Astrocyte of the cerebellum (primary cell): ENCODE results near the gene TTC39C.
A peak's percentile ranks its signal among the peaks of the same experiment; 100 is the strongest.

Experiments
- DNase-seq: peaks from one replicate; pipeline ENCODE4 v3.0.0-alpha.2; 2011; ENCODE audit warnings: low read depth
- H3K4me3 ChIP-seq: 2 replicates; pipeline ENCODE4 v1.5.1; 2011; ENCODE audit warnings: mild to moderate bottlenecking, low read depth, low read length, moderate library complexity
- CTCF ChIP-seq: IDR thresholded peaks from 2 replicates; pipeline ENCODE4 v1.5.1; 2012; ENCODE audit warnings: low read length, low read depth, moderate library complexity, mild to moderate bottlenecking; ENCODE audit errors: missing control alignments
- in situ Hi-C: cut with HindIII; loops from 2 replicates; pipeline ENCODE4 v1.10.0; 2017; ENCODE audit warnings: low sequenced_read_pairs

Gene TTC39C

GRCh38 chr18:24014062-24014985, at the start of gene TTC39C:
TTC39C (plus strand) TSS chr18:24014754; CDS start chr18:24014872, 118 bp downstream.
- no peak for TF ChIP-seq CTCF

DNA sequence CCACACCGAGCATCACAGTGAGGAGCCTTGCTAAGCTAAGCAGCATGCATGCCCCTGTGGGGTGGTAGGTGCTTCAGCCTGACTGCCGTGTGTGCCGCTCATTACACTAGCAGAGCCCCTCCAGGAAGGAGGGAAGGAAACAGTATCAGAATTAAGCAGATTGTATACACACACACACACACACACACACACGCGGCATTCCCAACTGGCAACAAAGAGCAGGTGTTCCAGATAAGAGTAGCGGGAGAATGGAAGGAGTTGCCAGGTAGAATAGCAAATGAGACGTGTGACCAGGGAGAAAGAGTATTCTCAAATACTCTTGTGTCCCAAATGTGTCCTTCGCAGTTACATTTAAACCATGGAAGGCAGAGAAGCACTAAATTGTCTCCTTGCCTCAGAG, 47.6 kb upstream of the TTC39C start:
- no peak for TF ChIP-seq CTCF
- in situ Hi-C loops, result loop anchor here (5.0 kb wide), 1 partner anchor 70 kb away; no protein-coding TSS in a partner anchor
- H3K4me3 ChIP-seq, result no peak overlapping the region
- DNase-seq, result no peak

More at GRCh38 chr18:24014062-24014985, at the start of gene TTC39C:
- in situ Hi-C loops, result no loop called here
- H3K4me3 ChIP-seq, result peak within 1 kb of the TSS; percentile 77
- no peak for DNase-seq

DNA sequence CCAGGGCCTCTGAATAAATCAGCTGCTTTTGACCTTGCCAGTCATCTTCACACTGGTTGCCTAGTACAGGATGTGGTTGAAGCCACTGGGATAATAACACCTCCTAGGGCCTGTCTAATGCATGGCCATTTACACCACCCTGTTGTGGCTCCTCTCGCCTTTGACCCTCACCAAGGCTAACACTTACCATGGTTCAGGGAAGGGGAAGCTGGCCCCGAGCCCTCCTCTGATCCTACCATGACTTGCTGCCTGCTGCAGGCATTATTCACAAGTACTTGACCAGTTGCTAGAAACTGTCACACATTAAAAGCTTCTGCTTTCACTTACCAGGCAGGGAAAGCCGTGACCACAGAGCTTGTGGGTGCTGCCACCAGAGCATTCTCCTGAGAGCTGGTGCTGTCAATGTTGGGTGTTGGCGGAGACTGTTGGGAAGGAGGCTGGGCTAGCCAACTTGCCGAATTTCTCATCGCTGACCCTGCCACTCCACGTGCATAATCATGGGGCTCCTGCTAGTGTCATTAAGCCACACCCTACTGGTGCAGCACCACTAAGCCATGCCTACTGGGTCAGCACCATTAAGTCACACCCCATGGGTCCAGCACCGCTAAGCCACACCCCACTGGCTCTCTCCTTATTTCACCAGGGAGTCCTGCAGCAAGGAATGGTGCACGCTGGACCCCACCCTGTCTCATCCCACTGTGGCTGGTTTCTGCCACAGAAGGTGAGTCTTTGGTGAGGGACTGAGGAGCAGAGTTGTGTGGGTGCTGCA, 47.0 kb upstream of the TTC39C start:
- DNase-seq, result no peak
- TF ChIP-seq CTCF, result no peak
- in situ Hi-C loops, result loop anchor here (5.0 kb wide), 1 partner anchor 70 kb away; no protein-coding TSS in a partner anchor
- no peak overlapping the region for H3K4me3 ChIP-seq

- no peak for DNase-seq
- H3K4me3 ChIP-seq, result no peak overlapping the region
- no peak for TF ChIP-seq CTCF
- in situ Hi-C loops, result loop anchor here (5.0 kb wide), 1 partner anchor 72 kb away; no protein-coding TSS in a partner anchor
These were observed 45.6 kb upstream of the TTC39C start for GRCh38 chr18:23968638-23969604.

- no peak for TF ChIP-seq CTCF
- no peak for DNase-seq
- in situ Hi-C loops, result loop anchor here (5.0 kb wide), 1 partner anchor 72 kb away; no protein-coding TSS in a partner anchor
- no peak overlapping the region for H3K4me3 ChIP-seq
These were observed 44.9 kb upstream of the TTC39C start for GRCh38 chr18:23969664-23970063.
